GM12878 (cell line): ENCODE measurements around the gene SEC62. TPM values are rescaled to one million over a fixed set of nuclear protein-coding genes. Genes with fewer than 3 reads are reported as not detected.
A peak's percentile ranks its signal among the peaks of the same experiment; 100 is the strongest.

Experiments used
- CEBPZ ChIP-seq: fragments of 150-350 bp; IDR thresholded peaks from 2 replicates; pipeline ENCODE4 v1.6.1; 2016; ENCODE audit warnings: low read depth, low read length
- CHD2 ChIP-seq: IDR thresholded peaks from 2 replicates; pipeline ENCODE4 v1.6.1; 2011; ENCODE audit warnings: low read depth, low read length, improper control_type of control experiment, borderline replicate concordance
- CREB1 ChIP-seq: IDR thresholded peaks from 2 replicates; pipeline ENCODE4 v1.6.1; 2012; ENCODE audit warnings: low read depth, mild to moderate bottlenecking, inconsistent platforms
- DPF2 ChIP-seq: fragments of 450-650 bp; IDR thresholded peaks from 2 replicates; pipeline ENCODE4 v1.6.1; 2017; ENCODE audit warnings: mild to moderate bottlenecking
- FOXK2 ChIP-seq: fragments of 450-650 bp; IDR thresholded peaks from 2 replicates; pipeline ENCODE4 v1.6.1; 2017; ENCODE audit warnings: mild to moderate bottlenecking, moderate library complexity
- HCFC1 ChIP-seq: fragments of 150-350 bp; IDR thresholded peaks from 2 replicates; pipeline ENCODE4 v1.6.1; 2014; ENCODE audit warnings: low read length
- HDGF ChIP-seq: fragments of 450-650 bp; IDR thresholded peaks from 2 replicates; pipeline ENCODE4 v1.6.1; 2016; ENCODE audit warnings: antibody characterized with exemption
- MAX ChIP-seq: IDR thresholded peaks from 2 replicates; pipeline ENCODE4 v1.6.1; 2012; ENCODE audit warnings: low read depth, low read length, improper control_type of control experiment
- MEF2B ChIP-seq: fragments of 450-650 bp; IDR thresholded peaks from 2 replicates; pipeline ENCODE4 v1.6.1; 2018; ENCODE audit warnings: mild to moderate bottlenecking, moderate library complexity; ENCODE audit not compliant: partially characterized antibody, poor library complexity, severe bottlenecking
- NFXL1 ChIP-seq: fragments of 450-650 bp; IDR thresholded peaks from 2 replicates; pipeline ENCODE4 v1.6.1; 2017; ENCODE audit warnings: antibody characterized with exemption, mild to moderate bottlenecking, borderline replicate concordance
- NFYB ChIP-seq: IDR thresholded peaks from 2 replicates; pipeline ENCODE4 v1.6.1; 2011; ENCODE audit warnings: low read depth, mild to moderate bottlenecking, low read length, improper control_type of control experiment, moderate library complexity; ENCODE audit not compliant: insufficient read depth
- POLR2AphosphoS5 ChIP-seq: IDR thresholded peaks from 2 replicates; pipeline ENCODE4 v1.6.1; 2011; ENCODE audit warnings: mild to moderate bottlenecking, low read length, inconsistent platforms
- RAD51 ChIP-seq: fragments of 450-650 bp; IDR thresholded peaks from 2 replicates; pipeline ENCODE4 v1.6.1; 2016; ENCODE audit warnings: moderate library complexity, mild to moderate bottlenecking, inconsistent platforms
- RB1 ChIP-seq: fragments of 450-650 bp; formaldehyde crosslinking; IDR thresholded peaks from 2 replicates; pipeline ENCODE4 v1.6.1; 2017; ENCODE audit warnings: mild to moderate bottlenecking, borderline replicate concordance
- REST ChIP-seq: IDR thresholded peaks from 2 replicates; pipeline ENCODE4 v1.6.1; 2012; ENCODE audit warnings: mild to moderate bottlenecking, low read depth, low read length
- RFX5 ChIP-seq: IDR thresholded peaks from 2 replicates; pipeline ENCODE4 v1.6.1; 2011; ENCODE audit warnings: low read depth, low read length, improper control_type of control experiment
- SMAD5 ChIP-seq: IDR thresholded peaks from 2 replicates; pipeline ENCODE4 v1.6.1; 2016; ENCODE audit warnings: antibody characterized with exemption, low read depth
- TARDBP ChIP-seq: IDR thresholded peaks from 2 replicates; pipeline ENCODE4 v1.6.1; 2016; ENCODE audit warnings: borderline replicate concordance
- ZBED1 ChIP-seq: IDR thresholded peaks from 2 replicates; pipeline ENCODE4 v1.6.1; 2016; ENCODE audit warnings: borderline replicate concordance
- ZNF207 ChIP-seq: fragments of 450-650 bp; IDR thresholded peaks from 2 replicates; pipeline ENCODE4 v1.6.1; 2014; ENCODE audit warnings: antibody characterized with exemption, mild to moderate bottlenecking, borderline replicate concordance
- ZNF622 ChIP-seq: fragments of 450-650 bp; IDR thresholded peaks from 2 replicates; pipeline ENCODE4 v1.6.1; 2017; ENCODE audit warnings: mild to moderate bottlenecking, inconsistent platforms
- polyA plus RNA-seq, 11 experiments: library from polyadenylated mRNA; depleted of rRNA in 4 of 11; unstranded in 6 of 11; stranded (reverse) in 5 of 11; fragments of >200 nt; fragmentation: Nextera tagmentation in 4 of 11; fragmentation: Illumina TruSeq in 1 of 11; extraction: Ambion mirVana in 4 of 11; extraction: Trizol in 1 of 11; gene quantifications; 1 replicate in 1 of 11; 2 replicates in 10 of 11; pipeline versions ENCODE4 v1.2.1 to v1.2.3, GENCODE V29; 2011 to 2016; ENCODE audit warnings: inconsistent platforms in 2 of 11, missing spikeins in 2 of 11, low read depth in 1 of 11
- total RNA-seq, 4 experiments: library from RNA; depleted of rRNA in 3 of 4; stranded (reverse); fragments of >200 nt in 3 of 4; fragmentation: Illumina TruSeq in 1 of 4; extraction: Trizol in 1 of 4; gene quantifications; 2 replicates each; pipeline versions ENCODE4 v1.2.1 to v1.2.3, GENCODE V29; 2013 to 2021
- TF ChIP-seq, protein P1 (sequence below): fragments of 450-650 bp; IDR thresholded peaks from 2 replicates; pipeline ENCODE4 v1.6.1; 2017; ENCODE audit warnings: mild to moderate bottlenecking, moderate library complexity

SEC62 gene
- total and polyA plus RNA-seq, 10 of the 15 experiments (the other 5 are each of a cell fraction or from before 2014, with no cell fraction given) = 25.6 to 270 (median 94.8) TPM

GRCh38 chr3:169966428-169966950 is at the start of gene SEC62 (continued):
- TF ChIP-seq REST (no peak), ZNF622 (no peak), RAD51 (no peak), CEBPZ (no peak), NFYB (no peak), MAX (no peak), NFXL1 (no peak), ZNF207 (0 out of 2 replicates have a peak, but pooled peaks have one; percentile 41), HCFC1 (peak; percentile 35), FOXK2 (no peak), POLR2AphosphoS5 (peak; percentile 83; the same call in 1 of the 2 replicates), MEF2B (no peak), DPF2 (0 out of 2 replicates have a peak, but pooled peaks have one; percentile 34), CREB1 (peak; percentile 94), CHD2 (peak; percentile 100), HDGF (no peak), ZBED1 (peak; percentile 76; the same call in 1 of the 2 replicates), TARDBP (no peak), RFX5 (peak; percentile 51; the same call in 1 of the 2 replicates), SMAD5 (peak; percentile 82), RB1 (no peak; the same call in 1 of the 2 replicates)
- TF ChIP-seq, protein P1, sequence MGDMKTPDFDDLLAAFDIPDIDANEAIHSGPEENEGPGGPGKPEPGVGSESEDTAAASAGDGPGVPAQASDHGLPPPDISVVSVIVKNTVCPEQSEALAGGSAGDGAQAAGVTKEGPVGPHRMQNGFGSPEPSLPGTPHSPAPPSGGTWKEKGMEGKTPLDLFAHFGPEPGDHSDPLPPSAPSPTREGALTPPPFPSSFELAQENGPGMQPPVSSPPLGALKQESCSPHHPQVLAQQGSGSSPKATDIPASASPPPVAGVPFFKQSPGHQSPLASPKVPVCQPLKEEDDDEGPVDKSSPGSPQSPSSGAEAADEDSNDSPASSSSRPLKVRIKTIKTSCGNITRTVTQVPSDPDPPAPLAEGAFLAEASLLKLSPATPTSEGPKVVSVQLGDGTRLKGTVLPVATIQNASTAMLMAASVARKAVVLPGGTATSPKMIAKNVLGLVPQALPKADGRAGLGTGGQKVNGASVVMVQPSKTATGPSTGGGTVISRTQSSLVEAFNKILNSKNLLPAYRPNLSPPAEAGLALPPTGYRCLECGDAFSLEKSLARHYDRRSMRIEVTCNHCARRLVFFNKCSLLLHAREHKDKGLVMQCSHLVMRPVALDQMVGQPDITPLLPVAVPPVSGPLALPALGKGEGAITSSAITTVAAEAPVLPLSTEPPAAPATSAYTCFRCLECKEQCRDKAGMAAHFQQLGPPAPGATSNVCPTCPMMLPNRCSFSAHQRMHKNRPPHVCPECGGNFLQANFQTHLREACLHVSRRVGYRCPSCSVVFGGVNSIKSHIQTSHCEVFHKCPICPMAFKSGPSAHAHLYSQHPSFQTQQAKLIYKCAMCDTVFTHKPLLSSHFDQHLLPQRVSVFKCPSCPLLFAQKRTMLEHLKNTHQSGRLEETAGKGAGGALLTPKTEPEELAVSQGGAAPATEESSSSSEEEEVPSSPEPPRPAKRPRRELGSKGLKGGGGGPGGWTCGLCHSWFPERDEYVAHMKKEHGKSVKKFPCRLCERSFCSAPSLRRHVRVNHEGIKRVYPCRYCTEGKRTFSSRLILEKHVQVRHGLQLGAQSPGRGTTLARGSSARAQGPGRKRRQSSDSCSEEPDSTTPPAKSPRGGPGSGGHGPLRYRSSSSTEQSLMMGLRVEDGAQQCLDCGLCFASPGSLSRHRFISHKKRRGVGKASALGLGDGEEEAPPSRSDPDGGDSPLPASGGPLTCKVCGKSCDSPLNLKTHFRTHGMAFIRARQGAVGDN = no peak
